IPS-11a (cell line): Measurements from ENCODE around the gene KL.

Source experiments
- H3K4me3 ChIP-seq: one replicate; pipeline ENCODE4 v1.5.1; 2013; ENCODE audit warnings: low read depth, low read length, control low read depth

The KL gene

GRCh38 chr13:33033986-33034385 is 17.8 kb downstream of the KL start:
- H3K4me3 ChIP-seq = no peak overlapping the region

- H3K4me3 ChIP-seq = no peak overlapping the region
Observed at GRCh38 chr13:33034882-33035520, 18.8 kb downstream of the KL start.

DNA sequence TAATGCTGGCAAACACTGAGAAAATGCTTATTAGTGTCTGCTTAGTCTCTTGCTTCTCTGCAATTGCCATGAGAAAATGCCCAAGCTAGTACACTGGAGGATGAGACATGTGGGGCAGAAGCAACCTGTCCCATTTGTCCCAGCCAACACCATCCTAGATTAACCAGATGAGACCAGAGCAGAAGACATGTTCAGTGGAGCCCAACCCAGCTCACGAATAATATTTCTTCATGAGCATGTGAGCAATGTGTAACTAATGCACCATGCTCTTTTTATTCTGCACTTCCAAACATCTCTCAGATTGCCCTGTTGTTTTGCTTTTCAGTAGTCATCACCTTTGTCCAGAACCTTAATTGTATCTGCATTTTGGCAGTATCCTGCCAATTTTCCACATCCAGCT is 21.4 kb downstream of the KL start:
- no peak overlapping the region for H3K4me3 ChIP-seq

DNA sequence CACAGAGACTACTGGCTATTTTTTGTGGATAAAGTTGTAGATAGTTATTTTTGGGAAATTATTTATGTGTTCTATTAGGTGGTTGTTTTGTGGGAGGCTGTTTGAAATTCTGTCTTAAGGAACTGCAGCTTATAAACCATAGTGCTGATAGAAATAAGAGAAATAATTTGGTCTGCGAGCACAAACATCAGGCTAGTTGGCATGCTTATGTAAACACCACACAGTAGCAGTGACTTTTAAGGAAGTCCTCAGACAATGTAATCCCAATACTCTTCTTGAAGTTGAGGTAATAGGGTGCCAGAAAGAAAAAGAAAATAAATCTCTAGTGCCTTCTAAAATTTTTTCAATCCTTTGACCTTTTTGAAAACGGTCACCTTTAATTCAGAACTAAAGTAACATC is 23.9 kb downstream of the KL start:
- H3K4me3 ChIP-seq = no peak overlapping the region

GRCh38 chr13:33045851-33046592 is 29.8 kb downstream of the KL start:
- no peak overlapping the region for H3K4me3 ChIP-seq

- H3K4me3 ChIP-seq = no peak overlapping the region
Observed at GRCh38 chr13:33050161-33050560, 33.9 kb downstream of the KL start.

- H3K4me3 ChIP-seq = no peak overlapping the region
Observed at GRCh38 chr13:33051632-33052031, 35.4 kb downstream of the KL start.

DNA sequence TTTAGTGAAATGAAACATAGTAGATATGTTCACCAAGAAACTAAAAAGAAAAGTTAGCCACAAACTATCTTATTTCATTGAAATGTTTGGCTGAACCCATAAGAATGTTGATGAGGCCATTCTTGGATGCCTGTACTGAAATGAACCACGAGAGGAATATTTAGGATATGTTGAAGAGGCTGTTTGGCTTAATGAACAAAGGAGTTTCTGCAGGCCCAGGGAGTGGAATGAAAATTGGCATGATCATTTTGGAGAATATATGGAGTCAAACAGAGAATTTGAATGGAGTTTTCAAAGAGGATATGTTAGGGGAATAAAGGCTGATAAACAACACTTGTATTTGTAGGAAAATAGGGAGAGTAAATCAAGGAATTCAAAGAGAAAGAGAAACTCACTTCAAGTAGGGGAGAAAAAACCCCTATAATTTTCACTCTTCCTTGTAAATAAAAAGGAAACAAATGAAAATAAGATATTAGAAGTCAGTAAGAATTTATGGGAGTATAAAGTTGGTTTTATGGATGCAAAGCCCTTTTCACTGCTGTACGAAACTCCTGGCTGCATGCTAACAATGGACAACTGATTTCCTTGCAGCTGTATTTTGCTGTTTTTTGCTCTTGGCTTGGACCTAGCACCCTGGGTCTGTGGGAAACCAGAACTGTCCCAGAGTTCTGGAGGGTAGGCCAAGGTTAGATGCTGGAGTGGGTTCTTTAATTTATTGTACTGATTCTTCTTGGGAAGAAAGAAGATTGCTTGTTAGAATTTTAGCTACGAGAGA is 36.5 kb downstream of the KL start:
- H3K4me3 ChIP-seq = no peak overlapping the region

DNA sequence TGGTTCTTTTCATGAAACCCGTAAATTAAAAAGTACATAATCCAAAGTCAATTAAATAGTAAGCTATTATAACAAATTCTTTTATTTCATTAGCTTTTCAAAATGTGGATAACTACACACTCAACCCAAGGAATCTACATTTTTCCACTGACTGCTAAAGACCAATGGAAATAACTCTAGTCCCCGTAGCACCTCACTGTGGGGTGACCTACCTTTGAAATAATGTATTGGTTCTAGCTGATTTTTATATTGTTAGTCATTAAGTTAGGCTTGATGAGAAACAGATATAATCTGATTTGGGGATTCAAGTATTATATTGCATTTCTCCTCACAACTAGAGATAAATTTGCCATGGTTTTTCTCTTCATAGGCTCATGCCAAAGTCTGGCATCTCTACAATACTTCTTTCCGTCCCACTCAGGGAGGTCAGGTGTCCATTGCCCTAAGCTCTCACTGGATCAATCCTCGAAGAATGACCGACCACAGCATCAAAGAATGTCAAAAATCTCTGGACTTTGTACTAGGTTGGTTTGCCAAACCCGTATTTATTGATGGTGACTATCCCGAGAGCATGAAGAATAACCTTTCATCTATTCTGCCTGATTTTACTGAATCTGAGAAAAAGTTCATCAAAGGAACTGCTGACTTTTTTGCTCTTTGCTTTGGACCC is 37.3 kb downstream of the KL start:
- no peak overlapping the region for H3K4me3 ChIP-seq

DNA sequence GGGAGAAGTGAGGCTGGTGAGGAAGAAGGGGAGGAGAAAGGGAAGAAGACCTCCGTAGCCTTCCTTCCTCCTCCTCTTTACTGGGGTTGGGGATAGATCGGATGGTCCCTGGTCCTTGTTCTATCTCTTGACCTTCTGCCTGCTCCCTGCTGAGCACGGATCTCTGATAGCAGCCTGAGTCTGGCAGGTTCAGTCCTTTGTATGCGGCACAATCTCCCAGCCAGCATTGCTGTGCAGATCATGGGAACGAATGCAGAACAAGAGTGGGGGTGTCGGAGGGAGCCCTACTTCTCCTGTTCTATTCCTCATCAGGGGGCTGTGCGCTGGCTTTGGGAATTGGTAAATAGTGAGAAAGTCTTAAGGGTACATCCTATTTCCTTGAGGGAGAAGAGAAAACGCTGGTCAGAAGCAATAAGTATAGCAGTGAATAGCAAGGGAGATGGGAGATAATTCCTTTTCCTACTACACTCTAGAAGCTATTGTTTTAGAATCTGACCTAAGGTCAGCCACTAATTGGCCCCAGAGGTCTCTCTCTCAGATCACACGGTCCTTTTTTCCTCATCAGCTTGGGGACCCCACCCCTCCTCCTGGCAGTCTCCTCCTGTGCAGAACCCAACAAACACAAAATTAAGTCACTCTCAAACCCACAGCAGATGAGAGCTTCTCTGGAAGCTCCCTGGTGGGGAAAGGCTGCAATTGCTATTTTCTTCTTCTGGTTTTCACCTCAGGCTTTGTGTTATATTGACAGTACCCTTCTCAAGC is 41.0 kb downstream of the KL start:
- H3K4me3 ChIP-seq = no peak overlapping the region

- H3K4me3 ChIP-seq = no peak overlapping the region
Observed at GRCh38 chr13:33058776-33059327, 42.6 kb downstream of the KL start.

DNA sequence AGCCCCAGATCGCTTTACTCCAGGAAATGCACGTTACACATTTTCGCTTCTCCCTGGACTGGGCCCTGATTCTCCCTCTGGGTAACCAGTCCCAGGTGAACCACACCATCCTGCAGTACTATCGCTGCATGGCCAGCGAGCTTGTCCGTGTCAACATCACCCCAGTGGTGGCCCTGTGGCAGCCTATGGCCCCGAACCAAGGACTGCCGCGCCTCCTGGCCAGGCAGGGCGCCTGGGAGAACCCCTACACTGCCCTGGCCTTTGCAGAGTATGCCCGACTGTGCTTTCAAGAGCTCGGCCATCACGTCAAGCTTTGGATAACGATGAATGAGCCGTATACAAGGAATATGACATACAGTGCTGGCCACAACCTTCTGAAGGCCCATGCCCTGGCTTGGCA is 44.6 kb downstream of the KL start:
- no peak overlapping the region for H3K4me3 ChIP-seq

DNA sequence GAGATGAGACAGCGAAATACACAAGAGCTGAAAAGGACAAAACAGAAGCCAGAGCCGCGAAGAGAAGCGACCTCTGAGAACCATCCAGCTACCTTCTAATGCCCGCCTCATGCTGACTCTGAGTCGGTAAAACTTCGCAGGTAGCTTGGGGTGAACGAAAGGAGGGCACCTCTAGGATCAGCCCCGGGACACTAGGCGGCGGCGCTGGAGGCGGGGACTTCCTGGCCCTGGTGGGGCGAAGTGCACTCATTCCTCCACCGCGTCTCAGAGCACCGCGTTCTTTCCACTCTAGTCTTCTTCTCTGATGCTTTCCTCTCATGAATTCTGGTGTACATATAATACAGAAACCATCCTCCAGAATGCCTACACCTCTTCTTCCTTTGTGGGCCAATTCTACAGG is 50.1 kb downstream of the KL start:
- H3K4me3 ChIP-seq = no peak overlapping the region

GRCh38 chr13:33069365-33069764 is 53.1 kb downstream of the KL start:
- no peak overlapping the region for H3K4me3 ChIP-seq

DNA sequence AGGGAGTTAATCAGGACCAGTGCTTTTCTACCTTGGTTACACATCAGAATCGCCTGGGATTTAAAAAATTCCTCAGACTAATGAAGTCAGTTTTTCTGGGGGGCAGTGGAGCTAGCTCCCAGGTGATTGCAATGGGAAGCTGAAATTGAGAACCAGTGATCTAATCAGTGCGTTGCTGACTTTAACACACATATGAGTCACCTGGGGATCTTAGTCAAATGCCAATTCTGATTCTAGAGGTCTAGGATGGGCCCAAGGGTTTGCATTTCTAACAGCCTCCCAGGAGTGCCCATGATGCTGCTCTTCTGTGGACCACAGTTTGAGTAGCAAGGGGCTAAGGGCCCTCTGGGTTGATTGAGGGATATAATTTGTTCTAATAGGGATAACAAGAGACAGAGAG is 54.5 kb downstream of the KL start:
- H3K4me3 ChIP-seq = no peak overlapping the region

GRCh38 chr13:33072282-33072681 is 56.1 kb downstream of the KL start:
- no peak overlapping the region for H3K4me3 ChIP-seq

DNA sequence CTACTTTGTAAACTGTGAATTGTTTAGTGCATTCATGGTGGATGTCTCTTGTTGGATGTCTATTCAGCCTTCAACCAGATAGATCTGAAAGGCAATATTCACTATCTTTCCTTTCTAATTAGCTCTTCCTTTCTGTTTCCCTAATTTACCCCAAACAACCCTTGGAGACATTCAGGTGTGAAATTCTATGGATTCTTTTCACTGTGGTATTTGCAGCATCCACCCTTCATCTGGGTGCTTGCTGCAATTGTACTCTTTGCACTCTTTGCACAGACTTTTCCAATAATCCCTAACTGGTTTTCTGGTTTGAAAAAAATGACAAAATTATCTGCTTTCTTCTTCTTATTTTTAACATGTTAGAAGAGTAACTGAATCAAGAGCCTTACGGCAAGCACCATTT is 56.5 kb downstream of the KL start:
- no peak overlapping the region for H3K4me3 ChIP-seq

DNA sequence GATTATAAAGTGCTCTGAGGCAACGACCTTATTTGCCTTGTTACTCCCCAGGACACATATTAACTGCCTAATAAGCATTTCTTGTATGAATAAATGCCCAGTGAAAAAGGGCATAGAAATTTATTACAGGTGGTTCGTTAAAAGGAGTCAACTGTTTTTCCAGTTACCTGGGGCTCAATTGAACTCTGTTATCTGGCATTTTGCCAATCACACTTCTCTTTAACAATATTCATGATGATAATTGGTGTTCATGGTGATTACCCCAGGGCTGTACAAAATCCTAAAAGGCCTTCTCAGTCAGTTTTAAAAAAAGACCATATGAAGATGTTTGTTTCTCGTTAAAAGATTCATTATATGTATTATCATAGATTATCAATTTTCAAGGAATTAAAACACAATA is 57.1 kb downstream of the KL start:
- no peak overlapping the region for H3K4me3 ChIP-seq

DNA sequence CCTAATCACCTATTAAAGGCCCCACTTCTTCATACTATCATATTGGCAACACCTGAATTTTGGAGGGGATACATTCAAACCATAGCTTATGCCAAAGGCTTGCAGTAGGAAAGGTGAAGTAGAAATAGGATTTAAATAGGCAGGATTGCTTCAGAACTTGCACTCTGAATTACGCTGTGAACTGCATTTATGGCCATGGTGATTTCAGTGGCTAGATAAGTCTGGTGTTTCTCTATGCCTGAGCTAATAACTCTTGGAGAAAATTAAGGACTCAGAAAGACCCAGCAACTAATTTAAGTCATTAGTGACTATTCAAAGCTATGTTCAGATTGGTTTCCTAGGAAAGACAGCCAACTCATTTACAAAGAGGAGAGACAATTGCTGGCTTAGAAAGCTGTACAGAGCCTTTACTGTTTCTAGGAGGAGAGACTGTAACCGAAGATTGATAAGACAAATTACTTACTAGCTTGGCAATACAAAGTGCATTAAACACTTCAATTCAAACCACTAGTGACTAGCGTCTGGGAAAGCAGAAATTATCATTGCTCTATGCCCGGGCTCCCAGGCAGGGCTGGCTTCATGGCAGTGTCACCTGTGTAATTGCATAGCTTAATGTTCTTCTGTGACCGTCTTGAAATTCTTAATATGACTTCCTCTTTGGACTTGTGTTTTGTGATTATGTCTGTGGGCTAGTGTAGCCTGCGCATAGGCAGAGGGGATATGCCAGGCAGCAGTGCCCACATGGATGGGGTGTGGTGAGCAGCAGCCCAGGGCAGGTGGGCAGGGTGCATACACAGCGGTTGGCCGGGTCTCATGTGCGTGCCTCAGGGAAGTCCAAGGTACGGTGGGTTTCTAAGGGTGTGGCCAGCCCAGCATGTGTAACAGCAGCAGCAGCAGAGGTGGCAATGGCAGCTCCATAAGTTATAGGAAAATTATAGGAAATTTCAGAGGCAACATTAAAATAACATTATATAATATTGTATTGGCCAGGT is 60.1 kb downstream of the KL start:
- H3K4me3 ChIP-seq = no peak overlapping the region
